HPDE6-E6E7 (cell line): ENCODE results near the gene ATP5F1A.

Experiments
- DNase-seq: peaks from one replicate; pipeline ENCODE4 v3.0.0; 2011; ENCODE audit warnings: missing footprints; ENCODE audit errors: extremely low spot score

ATP5F1A gene

GRCh38 chr18:46073474-46074331 is 24.4 kb downstream of the ATP5F1A start:
- DNase-seq, result no peak

GRCh38 chr18:46072959-46073358 is 25.1 kb downstream of the ATP5F1A start:
- DNase-seq, result no peak

GRCh38 chr18:46072376-46072867 is 25.7 kb downstream of the ATP5F1A start:
- no peak for DNase-seq

GRCh38 chr18:46071653-46072375 is 26.3 kb downstream of the ATP5F1A start, which contains the start of gene PSTPIP2:
Gene PSTPIP2, minus strand, starts transcription at chr18:46072260. Its CDS starts 72 bp downstream, at chr18:46072188.
- DNase-seq, result peak; percentile 47

- no peak for DNase-seq
Measured at GRCh38 chr18:46070815-46071652, 27.1 kb downstream of the ATP5F1A start.

GRCh38 chr18:46070232-46070631 is 27.9 kb downstream of the ATP5F1A start:
- no peak for DNase-seq

- peak; percentile 69 for DNase-seq
Measured at GRCh38 chr18:46069524-46069923, 28.6 kb downstream of the ATP5F1A start.

- no peak for DNase-seq
Measured at GRCh38 chr18:46068763-46069162, 29.3 kb downstream of the ATP5F1A start.

GRCh38 chr18:46067438-46068007 is 30.6 kb downstream of the ATP5F1A start:
- no peak for DNase-seq

- DNase-seq, result peak; percentile 47
Measured at GRCh38 chr18:46062781-46063180, 35.3 kb downstream of the ATP5F1A start.

GRCh38 chr18:46061796-46062195 is 36.3 kb downstream of the ATP5F1A start:
- no peak for DNase-seq

- DNase-seq, result no peak
Measured at GRCh38 chr18:46061387-46061786, 36.7 kb downstream of the ATP5F1A start.

- no peak for DNase-seq
Measured at GRCh38 chr18:46060359-46060841, 37.7 kb downstream of the ATP5F1A start.

GRCh38 chr18:46055838-46056230 is 42.3 kb downstream of the ATP5F1A start:
- no peak for DNase-seq

GRCh38 chr18:46054956-46055837 is 42.9 kb downstream of the ATP5F1A start:
- DNase-seq, result no peak

GRCh38 chr18:46053368-46054095 is 44.6 kb downstream of the ATP5F1A start:
- DNase-seq, result no peak

GRCh38 chr18:46051731-46052461 is 46.2 kb downstream of the ATP5F1A start:
- DNase-seq, result no peak

- DNase-seq, result no peak
Measured at GRCh38 chr18:46050268-46050667, 47.8 kb downstream of the ATP5F1A start.

- DNase-seq, result no peak
Measured at GRCh38 chr18:46048641-46049040, 49.5 kb downstream of the ATP5F1A start.
